Measurements from ENCODE around the gene HUS1B.

DNA sequence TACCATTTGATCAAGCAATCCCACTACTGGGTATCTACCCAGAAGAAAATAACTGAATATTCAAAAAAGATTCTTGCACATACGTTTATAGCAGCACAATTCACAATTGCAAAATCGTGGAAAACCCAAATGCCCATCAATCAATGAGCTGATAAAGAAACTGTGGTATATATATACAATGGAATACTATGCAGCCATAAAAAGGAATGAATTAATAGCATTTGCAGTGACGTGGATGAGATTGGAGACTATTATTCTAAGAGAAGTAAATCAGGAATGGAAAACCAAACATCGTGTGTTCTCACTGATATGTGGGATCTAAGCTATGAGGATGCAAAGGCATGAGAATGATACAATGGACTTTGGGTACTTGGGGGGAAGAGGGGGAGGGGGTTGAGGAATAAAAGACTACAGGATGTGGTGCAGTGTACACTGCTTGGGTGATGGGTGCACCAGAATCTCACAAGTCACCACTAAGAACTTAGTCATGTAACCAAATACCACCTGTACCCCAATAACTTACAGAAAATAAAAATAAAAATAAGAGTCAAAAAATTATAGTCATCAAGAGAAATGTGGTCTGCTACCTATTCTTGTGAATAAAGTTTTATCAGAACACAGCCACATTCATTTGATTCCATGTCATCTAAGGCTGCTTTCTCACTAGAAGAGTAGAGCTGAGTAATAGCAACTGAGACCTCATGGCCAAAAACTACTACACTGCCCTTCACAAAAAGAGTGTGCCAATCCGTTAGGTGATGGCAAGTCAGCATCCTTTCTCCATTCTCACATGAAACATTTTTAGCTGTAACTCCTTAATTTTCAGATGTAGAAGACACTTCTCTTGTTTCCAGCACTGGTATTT is 8.7 kb upstream of the HUS1B start:
- no peak for TF ChIP-seq EZH2 (IDR thresholded peaks at IDR 0.05; ENCODE audit: low read depth)
- TF ChIP-seq, protein P1, sequence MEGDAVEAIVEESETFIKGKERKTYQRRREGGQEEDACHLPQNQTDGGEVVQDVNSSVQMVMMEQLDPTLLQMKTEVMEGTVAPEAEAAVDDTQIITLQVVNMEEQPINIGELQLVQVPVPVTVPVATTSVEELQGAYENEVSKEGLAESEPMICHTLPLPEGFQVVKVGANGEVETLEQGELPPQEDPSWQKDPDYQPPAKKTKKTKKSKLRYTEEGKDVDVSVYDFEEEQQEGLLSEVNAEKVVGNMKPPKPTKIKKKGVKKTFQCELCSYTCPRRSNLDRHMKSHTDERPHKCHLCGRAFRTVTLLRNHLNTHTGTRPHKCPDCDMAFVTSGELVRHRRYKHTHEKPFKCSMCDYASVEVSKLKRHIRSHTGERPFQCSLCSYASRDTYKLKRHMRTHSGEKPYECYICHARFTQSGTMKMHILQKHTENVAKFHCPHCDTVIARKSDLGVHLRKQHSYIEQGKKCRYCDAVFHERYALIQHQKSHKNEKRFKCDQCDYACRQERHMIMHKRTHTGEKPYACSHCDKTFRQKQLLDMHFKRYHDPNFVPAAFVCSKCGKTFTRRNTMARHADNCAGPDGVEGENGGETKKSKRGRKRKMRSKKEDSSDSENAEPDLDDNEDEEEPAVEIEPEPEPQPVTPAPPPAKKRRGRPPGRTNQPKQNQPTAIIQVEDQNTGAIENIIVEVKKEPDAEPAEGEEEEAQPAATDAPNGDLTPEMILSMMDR (conservative IDR thresholded peaks at IDR 0.05), result no peak
